HCT116 (cell line): ENCODE measurements around the gene FHOD3. TPM values are rescaled to one million over a fixed set of nuclear protein-coding genes. Genes with fewer than 3 reads are reported as not detected.

Experiments used
- ATAC-seq: fragments of 200-7000 bp; cut with Tn5 transposase; 2 replicates; pipeline ENCODE4 v1.9.1; 2020; ENCODE audit warnings: mild to moderate bottlenecking, moderate library complexity
- BruUV-seq: library from RNA; stranded (reverse); fragments of 400-500 nt; replicated peaks from 2 replicates; lab custom pipeline; 2021; lab: Mats Ljungman, UMichigan
- CTCF ChIA-PET: fragments of 300-600 bp; sonication (Branson Sonifier 250); formaldehyde crosslinking; loops from one replicate; lab custom pipeline; 2021; ENCODE audit warnings: antibody characterized with exemption; lab: Charles Lee
- POLR2A ChIA-PET: fragments of 300-600, 350-600 bp; sonication (Branson Sonifier 250); formaldehyde crosslinking; loops from one replicate; lab custom pipeline; 2021; ENCODE audit warnings: antibody characterized with exemption; lab: Charles Lee
- RAD21 ChIA-PET, 2 experiments: fragments of 300-600 bp; sonication (Branson Sonifier 250); formaldehyde crosslinking; loops; one replicate each; lab custom pipeline; 2023; ENCODE audit warnings: low total read pairs in 2 of 2; ENCODE audit not compliant: uncharacterized antibody in 2 of 2, unreplicated experiment in 2 of 2, low non-redundant PET in 1 of 2; lab: Charles Lee
- DNase-seq: peaks from one replicate; pipeline ENCODE4 v3.0.0-alpha.2; 2010; ENCODE audit warnings: low read depth, low spot score
- H2AFZ ChIP-seq: fragments of 200-600 bp; shearing (Covaris generic), sonication (generic); 2 replicates; pipeline ENCODE4 v1.6.1; 2017; ENCODE audit warnings: low read depth, mixed run types, mixed read lengths, antibody characterized with exemption, low read length; ENCODE audit not compliant: poor library complexity, severe bottlenecking
- H3K27ac ChIP-seq: 2 replicates; pipeline ENCODE4 v1.5.1; 2012; ENCODE audit warnings: low read depth, low read length
- H3K27me3 ChIP-seq: fragments of 200-600 bp; sonication (generic); 2 replicates; pipeline ENCODE4 v1.6.1; 2016; ENCODE audit warnings: mixed run types, low read length, mixed read lengths; ENCODE audit not compliant: insufficient read depth
- H3K36me3 ChIP-seq, 2 experiments: fragments of 200-500 bp in 1 of 2; fragments of 200-600 bp in 1 of 2; sonication (Bioruptor generic) in 1 of 2; sonication (generic) in 1 of 2; 2 replicates each; pipeline versions ENCODE4 v1.5.1 to v1.6.1; 2014 to 2016; ENCODE audit warnings: low read length in 2 of 2, inconsistent platforms in 1 of 2, mixed read lengths in 1 of 2, mixed run types in 1 of 2; ENCODE audit not compliant: insufficient read depth in 2 of 2, control insufficient read depth in 1 of 2
- H3K4me1 ChIP-seq, 2 experiments: fragments of 200-600 bp in 1 of 2; sonication (generic) in 1 of 2; 2 replicates each; pipeline versions ENCODE4 v1.5.1 to v1.6.1; 2012 to 2017; ENCODE audit warnings: low read length in 2 of 2, inconsistent platforms in 1 of 2, mild to moderate bottlenecking in 1 of 2, mixed read lengths in 1 of 2, mixed run types in 1 of 2, moderate library complexity in 1 of 2; ENCODE audit not compliant: insufficient read depth in 2 of 2, control insufficient read depth in 1 of 2
- H3K4me2 ChIP-seq: fragments of 200-600 bp; sonication (generic); 2 replicates; pipeline ENCODE4 v1.6.1; 2017; ENCODE audit warnings: mixed run types, low read length, mixed read lengths
- H3K4me3 ChIP-seq, 2 experiments: fragments of 200-600 bp in 1 of 2; sonication (generic) in 1 of 2; replicated peaks in 1 of 2; 2 replicates each; pipeline ENCODE4 v1.5.1; 2011 to 2016; ENCODE audit warnings: low read length in 2 of 2, control low read depth in 1 of 2, low read depth in 1 of 2, mild to moderate bottlenecking in 1 of 2, mixed read lengths in 1 of 2, mixed run types in 1 of 2
- H3K79me2 ChIP-seq: fragments of 200-600 bp; sonication (generic); 2 replicates; pipeline ENCODE4 v1.6.1; 2017; ENCODE audit warnings: mild to moderate bottlenecking, mixed run types, low read length, moderate library complexity, mixed read lengths; ENCODE audit not compliant: insufficient read depth
- H3K9ac ChIP-seq: fragments of 200-600 bp; sonication (generic); 2 replicates; pipeline ENCODE4 v1.6.1; 2016; ENCODE audit warnings: low read length, mixed read lengths
- H3K9me2 ChIP-seq: fragments of 200-600 bp; sonication (generic), shearing (Covaris generic); 2 replicates; pipeline ENCODE4 v1.6.1; 2017; ENCODE audit warnings: mixed run types, mild to moderate bottlenecking, moderate library complexity; ENCODE audit not compliant: insufficient read depth
- H3K9me3 ChIP-seq, 2 experiments: fragments of 200-500 bp in 1 of 2; fragments of 200-600 bp in 1 of 2; sonication (Bioruptor generic) in 1 of 2; sonication (generic) in 1 of 2; 2 replicates each; pipeline ENCODE4 v1.6.1; 2014 to 2017; ENCODE audit warnings: low read length in 2 of 2, mixed read lengths in 2 of 2, inconsistent platforms in 1 of 2, low read depth in 1 of 2, mild to moderate bottlenecking in 1 of 2, mixed run types in 1 of 2, moderate library complexity in 1 of 2; ENCODE audit not compliant: control insufficient read depth in 1 of 2, insufficient read depth in 1 of 2
- H4K20me1 ChIP-seq: fragments of 200-600 bp; sonication (generic), shearing (Covaris generic); 2 replicates; pipeline ENCODE4 v1.6.1; 2017; ENCODE audit warnings: mixed run types, mild to moderate bottlenecking, moderate library complexity; ENCODE audit not compliant: insufficient read depth
- CEBPB ChIP-seq: IDR thresholded peaks from 2 replicates; pipeline ENCODE4 v1.6.1; 2012; ENCODE audit warnings: low read depth
- EGR1 ChIP-seq: IDR thresholded peaks from 2 replicates; pipeline ENCODE4 v1.6.1; 2012; ENCODE audit warnings: low read depth
- EZH2 ChIP-seq: fragments of 200-600 bp; sonication (generic); IDR thresholded peaks from 2 replicates; pipeline ENCODE4 v1.6.1; 2017; ENCODE audit warnings: antibody characterized with exemption, mixed run types
- JUND ChIP-seq: IDR thresholded peaks from 2 replicates; pipeline ENCODE4 v1.6.1; 2012
- ZFX ChIP-seq: fragments of 450-650 bp; IDR thresholded peaks from 2 replicates; pipeline ENCODE4 v1.6.1; 2017
- intact Hi-C: fragments of 100-400 bp; cut with micrococcal nuclease; formaldehyde crosslinking; loops from 2 replicates; pipeline ENCODE4 v1.10.0; 2022
- total RNA-seq: library from RNA; stranded (reverse); gene quantifications from one replicate; pipeline ENCODE4 v1.2.1, GENCODE V29; 2021; ENCODE audit not compliant: unreplicated experiment

Gene FHOD3
- total RNA-seq, 1 experiment from 2014 or later: 4.0 TPM

- H3K4me3 ChIP-seq: no peak overlapping the region
- H3K27ac ChIP-seq: no peak overlapping the region
- ChIA-PET CTCF (no interaction called here), POLR2A (no interaction called here), RAD21 (no interaction called here)
- H3K79me2 ChIP-seq: no peaks in the 10 kb centered on the region
- H2AFZ ChIP-seq: no peak overlapping the region
- no peak for TF ChIP-seq ZFX
- no peaks in the 10 kb centered on the region for H4K20me1 ChIP-seq
- H3K27me3 ChIP-seq: no peaks in the 10 kb centered on the region
- H3K36me3 ChIP-seq: no peaks in the 10 kb centered on the region; a peak in 1 of 4 replicates
- no peak overlapping the region for H3K4me2 ChIP-seq
- H3K9me2 ChIP-seq: no peaks in the 10 kb centered on the region
- intact Hi-C loops: no loop called here
- ATAC-seq (no peak), DNase-seq (no peak)
- no peaks in the 10 kb centered on the region for H3K9me3 ChIP-seq
- peaks cover 7% of the 10 kb centered on the region in 2 experiments; a peak in 2 of 4 replicates for H3K4me1 ChIP-seq
- no peak overlapping the region for H3K9ac ChIP-seq
- BruUV-seq: no TSS peak
Observed at GRCh38 chr18:36527051-36527450, 229.5 kb downstream of the FHOD3 start.

DNA sequence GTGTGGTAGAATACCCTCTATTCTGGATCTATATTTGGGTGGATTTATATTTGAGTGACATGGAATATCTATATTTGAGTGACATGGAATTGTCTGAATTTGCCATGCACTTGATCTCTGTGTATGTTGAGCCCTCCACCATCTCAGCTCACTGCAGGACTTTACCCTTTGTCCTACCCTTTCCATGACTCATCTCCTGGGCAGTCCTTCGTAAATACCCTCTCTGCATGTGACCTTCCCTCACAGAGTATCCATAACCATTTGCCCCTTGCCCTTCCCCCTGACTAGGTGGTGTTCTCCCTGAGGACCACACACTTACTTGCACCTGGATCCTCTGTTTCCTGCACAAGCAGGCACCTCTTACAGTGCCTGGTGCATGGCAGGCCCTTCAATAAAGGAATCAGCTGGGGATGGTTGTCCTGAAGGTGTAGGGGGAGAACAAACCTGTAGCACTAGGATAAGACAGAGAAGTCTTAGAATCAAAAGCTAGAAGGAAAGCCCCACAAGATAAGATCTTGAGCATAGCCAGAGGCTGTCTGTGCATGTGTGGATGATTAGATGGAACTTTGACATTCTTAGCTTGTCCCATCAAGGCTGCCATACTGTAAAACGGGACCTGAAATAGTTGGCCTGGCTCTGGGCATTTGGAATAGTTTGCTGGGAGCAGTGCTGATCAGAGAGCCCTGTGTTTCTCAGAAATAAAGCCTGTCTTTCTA, 230.4 kb downstream of the FHOD3 start:
- no peaks in the 10 kb centered on the region for H3K79me2 ChIP-seq
- no peaks in the 10 kb centered on the region; a peak in 1 of 4 replicates for H3K36me3 ChIP-seq
- BruUV-seq: no TSS peak
- peaks cover 7% of the 10 kb centered on the region in 2 experiments; a peak in 2 of 4 replicates for H3K4me1 ChIP-seq
- H4K20me1 ChIP-seq: no peaks in the 10 kb centered on the region
- no peak overlapping the region for H3K9ac ChIP-seq
- no peaks in the 10 kb centered on the region for H3K9me2 ChIP-seq
- RAD21 ChIA-PET: no interaction called here
- CTCF ChIA-PET: no interaction called here
- H2AFZ ChIP-seq: no peak overlapping the region
- intact Hi-C loops: no loop called here
- H3K4me3 ChIP-seq: no peak overlapping the region
- H3K27ac ChIP-seq: no peak overlapping the region
- POLR2A ChIA-PET: no interaction called here
- no peaks in the 10 kb centered on the region for H3K9me3 ChIP-seq
- H3K4me2 ChIP-seq: 0 out of 2 replicates have a peak overlapping the region, but pooled peaks have one; percentile 5
- TF ChIP-seq CEBPB (no peak), EZH2 (no peak), EGR1 (no peak), ZFX (no peak), JUND (no peak)
- H3K27me3 ChIP-seq: no peaks in the 10 kb centered on the region
- ATAC-seq: no peak
- DNase-seq: no peak
